ENCODE measurements around the gene SYNDIG1. TPM values are rescaled to one million over a fixed set of nuclear protein-coding genes. Genes with fewer than 3 reads are reported as not detected.

Gene SYNDIG1
- total and polyA plus RNA-seq, 9 of the 15 experiments (the other 6 are each of a cell fraction or from before 2014, with no cell fraction given), result not detected

DNA sequence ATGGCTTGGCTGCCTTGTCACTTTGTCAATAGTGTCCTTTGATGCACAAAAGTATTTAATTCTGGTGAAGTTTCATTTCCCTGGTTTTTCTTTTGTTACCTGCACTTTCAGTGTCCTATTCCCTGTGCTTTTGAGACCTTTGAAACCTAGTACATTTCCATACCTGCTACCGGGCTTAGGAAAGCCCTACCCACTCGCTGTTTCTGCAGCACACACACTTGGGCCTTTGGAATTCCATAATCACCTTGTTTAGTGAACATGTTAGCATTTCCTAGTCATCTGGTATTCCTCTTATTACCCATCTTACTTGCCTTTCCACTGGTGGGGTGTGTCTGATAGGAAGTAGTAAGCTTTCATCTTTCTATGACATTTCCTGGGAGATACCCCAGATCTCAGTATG, 19.3 kb upstream of the SYNDIG1 start:
- ChIA-PET POLR2A (no interaction called here), CTCF (ENCODE audit: low intra/inter-chr PET ratio) (no interaction called here)
- Histone ChIP-seq H3K9me3 (replicated peaks; ENCODE audit: control insufficient read depth, insufficient read depth, low read depth, low read length) (no peaks in the 10 kb centered on the region), H3K9me1 (ENCODE audit: control insufficient read depth, insufficient read depth, low read length) (no peaks in the 10 kb centered on the region), H3K27ac (ENCODE audit: extremely low read depth, low read depth, low read length) (no peak overlapping the region), H3K79me2 (ENCODE audit: control insufficient read depth, insufficient read depth, low read length) (no peaks in the 10 kb centered on the region), H3K9ac (ENCODE audit: insufficient read depth in 1 of 2, low read depth in 2 of 2, low read length in 2 of 2) (no peak overlapping the region), H4K20me1 (replicated peaks; ENCODE audit: control insufficient read depth, insufficient read depth, low read length) (no peaks in the 10 kb centered on the region; the same call in 1 of the 2 replicates), H3K4me2 (ENCODE audit: insufficient read depth, low read length) (no peak overlapping the region), H3K4me3 (no peak overlapping the region), H2AFZ (ENCODE audit: low read depth, low read length) (no peak overlapping the region), H3K36me3 (ENCODE audit: control insufficient read depth, insufficient read depth, low read length) (no peaks in the 10 kb centered on the region), H3K27me3 (ENCODE audit: control insufficient read depth in 2 of 2, insufficient read depth in 2 of 2, low read length in 2 of 2) (no peaks in the 10 kb centered on the region), H3K4me1 (replicated peaks in 1 of 2; ENCODE audit: control insufficient read depth in 2 of 2, insufficient read depth in 2 of 2, low read length in 2 of 2) (no peaks in the 10 kb centered on the region)
- WGBS (ENCODE audit: insufficient coverage, low coverage, missing lambda C conversion rate), result 0% methylated on average over 2 of the region's 2 CpGs
- FAIRE-seq (no peak), ATAC-seq (no peak), DNase-seq (ENCODE audit: extremely low read depth in 1 of 4, low spot score in 3 of 4) (no peak)
- no TSS peak for BruUV-seq (replicated peaks)
- intact Hi-C loops (cut with micrococcal nuclease), result no loop called here
- in situ Hi-C loops (cut with MboI), result no loop called here
- TF ChIP-seq HNRNPK (IDR thresholded peaks at IDR 0.05; ENCODE audit: low read depth, low read length, poor library complexity, severe bottlenecking), result no peak
- TF ChIP-seq, protein P1, sequence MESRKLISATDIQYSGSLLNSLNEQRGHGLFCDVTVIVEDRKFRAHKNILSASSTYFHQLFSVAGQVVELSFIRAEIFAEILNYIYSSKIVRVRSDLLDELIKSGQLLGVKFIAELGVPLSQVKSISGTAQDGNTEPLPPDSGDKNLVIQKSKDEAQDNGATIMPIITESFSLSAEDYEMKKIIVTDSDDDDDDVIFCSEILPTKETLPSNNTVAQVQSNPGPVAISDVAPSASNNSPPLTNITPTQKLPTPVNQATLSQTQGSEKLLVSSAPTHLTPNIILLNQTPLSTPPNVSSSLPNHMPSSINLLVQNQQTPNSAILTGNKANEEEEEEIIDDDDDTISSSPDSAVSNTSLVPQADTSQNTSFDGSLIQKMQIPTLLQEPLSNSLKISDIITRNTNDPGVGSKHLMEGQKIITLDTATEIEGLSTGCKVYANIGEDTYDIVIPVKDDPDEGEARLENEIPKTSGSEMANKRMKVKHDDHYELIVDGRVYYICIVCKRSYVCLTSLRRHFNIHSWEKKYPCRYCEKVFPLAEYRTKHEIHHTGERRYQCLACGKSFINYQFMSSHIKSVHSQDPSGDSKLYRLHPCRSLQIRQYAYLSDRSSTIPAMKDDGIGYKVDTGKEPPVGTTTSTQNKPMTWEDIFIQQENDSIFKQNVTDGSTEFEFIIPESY (CRISPR knock-in tag; IDR thresholded peaks at IDR 0.05), result no peak
- TF ChIP-seq ZNF212 (CRISPR knock-in tag; IDR thresholded peaks at IDR 0.05), result no peak
- no peak for TF ChIP-seq JUN (IDR thresholded peaks at IDR 0.05; ENCODE audit: borderline replicate concordance, low read depth, low read length)
- no peak for TF ChIP-seq JUN (CRISPR knock-in tag; IDR thresholded peaks at IDR 0.05; ENCODE audit: borderline replicate concordance)
- TF ChIP-seq ZNF766 (CRISPR knock-in tag; conservative IDR thresholded peaks at IDR 0.05), result no peak
- TF ChIP-seq CEBPG (CRISPR knock-in tag; IDR thresholded peaks at IDR 0.05), result no peak
- TF ChIP-seq CEBPG (tag; conservative IDR thresholded peaks at IDR 0.05 in 1 of 2, IDR thresholded peaks at IDR 0.05 in 1 of 2), result no peak
- TF ChIP-seq, protein P2, sequence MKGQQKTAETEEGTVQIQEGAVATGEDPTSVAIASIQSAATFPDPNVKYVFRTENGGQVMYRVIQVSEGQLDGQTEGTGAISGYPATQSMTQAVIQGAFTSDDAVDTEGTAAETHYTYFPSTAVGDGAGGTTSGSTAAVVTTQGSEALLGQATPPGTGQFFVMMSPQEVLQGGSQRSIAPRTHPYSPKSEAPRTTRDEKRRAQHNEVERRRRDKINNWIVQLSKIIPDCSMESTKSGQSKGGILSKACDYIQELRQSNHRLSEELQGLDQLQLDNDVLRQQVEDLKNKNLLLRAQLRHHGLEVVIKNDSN (CRISPR knock-in tag; IDR thresholded peaks at IDR 0.05), result no peak
- TF ChIP-seq TSC22D4 (tag; IDR thresholded peaks at IDR 0.05), result no peak
- TF ChIP-seq, protein P3, sequence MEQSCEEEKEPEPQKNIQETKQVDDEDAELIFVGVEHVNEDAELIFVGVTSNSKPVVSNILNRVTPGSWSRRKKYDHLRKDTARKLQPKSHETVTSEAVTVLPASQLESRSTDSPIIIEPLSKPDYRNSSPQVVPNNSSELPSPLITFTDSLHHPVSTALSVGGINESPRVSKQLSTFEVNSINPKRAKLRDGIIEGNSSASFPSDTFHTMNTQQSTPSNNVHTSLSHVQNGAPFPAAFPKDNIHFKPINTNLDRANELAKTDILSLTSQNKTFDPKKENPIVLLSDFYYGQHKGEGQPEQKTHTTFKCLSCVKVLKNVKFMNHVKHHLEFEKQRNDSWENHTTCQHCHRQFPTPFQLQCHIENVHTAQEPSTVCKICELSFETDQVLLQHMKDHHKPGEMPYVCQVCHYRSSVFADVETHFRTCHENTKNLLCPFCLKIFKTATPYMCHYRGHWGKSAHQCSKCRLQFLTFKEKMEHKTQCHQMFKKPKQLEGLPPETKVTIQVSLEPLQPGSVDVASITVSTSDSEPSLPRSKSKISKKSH (CRISPR knock-in tag; IDR thresholded peaks at IDR 0.05), result no peak
- TF ChIP-seq GTF2A2 (tag; IDR thresholded peaks at IDR 0.05), result no peak
- no peak for TF ChIP-seq ZNF184 (CRISPR knock-in tag; IDR thresholded peaks at IDR 0.05)
